Activated CD4-positive, alpha-beta T cell treated with anti-CD3 and anti-CD28 coated beads for 36 hours (primary cell): ENCODE results near the gene ATF7. TPM values are rescaled to one million over a fixed set of nuclear protein-coding genes. Genes with fewer than 3 reads are reported as not detected.
"Not testable (repeated sequence)": the region's sequence is repeated elsewhere in the genome, so short reads cannot be mapped to it uniquely, and the experiment has no call there.

Experiments used
- ATAC-seq: fragments of 200-7000 bp; cut with Tn5 transposase; one replicate; pipeline ENCODE4 v1.10.0; 2021; ENCODE audit warnings: mild to moderate bottlenecking, moderate library complexity
- CTCF ChIA-PET: fragments of 350-600 bp; sonication (Branson Sonifier 250); formaldehyde crosslinking; loops from one replicate; lab custom pipeline; 2021; ENCODE audit warnings: antibody characterized with exemption; lab: Charles Lee
- POLR2A ChIA-PET: fragments of 350-600 bp; sonication (Branson Sonifier 250); formaldehyde crosslinking; loops from one replicate; lab custom pipeline; 2021; ENCODE audit warnings: antibody characterized with exemption, inconsistent platforms; lab: Charles Lee
- DNase-seq: peaks from one replicate; pipeline ENCODE4 v3.0.0-alpha.2; 2020
- H3K27ac Mint-ChIP-seq: one replicate; pipeline ENCODE4 v1.8.0; 2021; ENCODE audit warnings: mixed read lengths
- H3K27me3 Mint-ChIP-seq: one replicate; pipeline ENCODE4 v1.8.0; 2021; ENCODE audit warnings: mixed read lengths
- H3K36me3 Mint-ChIP-seq: one replicate; pipeline ENCODE4 v1.8.0; 2021; ENCODE audit warnings: low read depth, mixed read lengths
- H3K4me1 Mint-ChIP-seq: one replicate; pipeline ENCODE4 v1.8.0; 2021; ENCODE audit warnings: mixed read lengths
- H3K4me3 Mint-ChIP-seq: one replicate; pipeline ENCODE4 v1.8.0; 2021; ENCODE audit warnings: mild to moderate bottlenecking, moderate library complexity, mixed read lengths
- H3K9me3 Mint-ChIP-seq: one replicate; pipeline ENCODE4 v1.8.0; 2021; ENCODE audit warnings: low read depth, mixed read lengths
- intact Hi-C, 2 experiments: fragments of 100-400 bp; cut with DNase I in 1 of 2; cut with micrococcal nuclease in 1 of 2; formaldehyde crosslinking; loops; one replicate each; pipeline versions ENCODE4 v1.14.2 to v1.15.1; 2022 to 2024; cut with DNase I, micrococcal nuclease
- total RNA-seq, 2 experiments: library from RNA; stranded (reverse); gene quantifications; one replicate each; pipeline ENCODE4 v1.2.3, GENCODE V29; 2021

The ATF7 gene
- total RNA-seq, 2 experiments from 2014 or later: 23.0 to 28.1 TPM

- H3K36me3 Mint-ChIP-seq: peaks cover 27% of the 10 kb centered on the region
- intact Hi-C loops, CTCF ChIA-PET, H3K4me3 Mint-ChIP-seq, ATAC-seq, POLR2A ChIA-PET, DNase-seq, H3K9me3 Mint-ChIP-seq, H3K27me3 Mint-ChIP-seq, H3K27ac Mint-ChIP-seq: not testable (repeated sequence)
- H3K4me1 Mint-ChIP-seq: peaks cover 16% of the 10 kb centered on the region
These were observed 27.2 kb downstream of the ATF7 start for GRCh38 chr12:53598971-53599370.

GRCh38 chr12:53596920-53597363 lies 29.2 kb downstream of the ATF7 start:
- ChIA-PET CTCF (interaction anchor here (0.6 to 1.1 kb wide), 2 partner anchors 17 to 78 kb away, joined by 3 read pairs; partner anchors contain the start of gene ATP5MC2), POLR2A (interaction anchor here (0.7 kb wide), 1 partner anchor 1081 kb away, joined by 7 read pairs; no protein-coding TSS in a partner anchor)
- no peaks in the 10 kb centered on the region for H3K9me3 Mint-ChIP-seq
- H3K27me3 Mint-ChIP-seq: no peaks in the 10 kb centered on the region
- intact Hi-C loops: no loop called here
- no peak for ATAC-seq
- peaks cover 10% of the 10 kb centered on the region for H3K4me1 Mint-ChIP-seq
- H3K36me3 Mint-ChIP-seq: peaks cover 21% of the 10 kb centered on the region
- H3K27ac Mint-ChIP-seq: no peak overlapping the region
- H3K4me3 Mint-ChIP-seq: no peak overlapping the region
- DNase-seq: no peak

DNA sequence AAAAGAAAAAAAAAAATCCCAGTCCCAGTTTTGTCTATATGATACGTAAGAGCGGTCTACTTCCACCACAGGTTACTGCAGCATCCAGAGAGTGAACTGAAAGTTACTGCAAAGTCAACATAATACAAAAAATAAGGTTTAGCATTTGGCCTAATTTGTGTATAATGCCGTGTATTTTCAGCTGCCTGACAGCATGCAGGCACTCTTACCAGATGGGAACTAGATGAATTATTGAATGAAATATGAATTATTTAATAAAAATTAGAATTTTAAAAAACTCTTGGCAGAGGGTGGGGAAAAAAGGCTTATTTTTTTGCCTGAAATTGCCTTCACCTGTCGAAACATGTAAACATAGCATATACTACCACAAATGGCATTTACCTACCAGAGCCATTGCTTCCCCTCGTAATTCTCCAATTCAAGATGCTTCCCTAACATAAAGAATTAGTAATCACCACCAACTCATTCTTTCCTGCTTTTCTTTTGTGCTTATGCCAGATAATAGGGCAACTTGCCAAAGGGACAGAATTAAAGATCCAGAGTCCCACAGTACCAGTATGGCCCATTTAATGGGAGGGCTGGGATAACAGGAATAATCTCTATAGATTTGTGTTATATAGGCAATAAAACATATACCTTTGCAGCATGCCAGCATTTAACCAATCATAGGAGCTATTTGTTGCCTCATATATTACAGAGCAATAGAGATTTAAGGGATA lies 31.1 kb downstream of the ATF7 start:
- CTCF ChIA-PET: interaction anchor here (1.0 to 1.6 kb wide), 2 partner anchors 52 to 151 kb away, joined by 3 to 4 read pairs; no protein-coding TSS in a partner anchor
- Mint-ChIP-seq H3K4me3 (no peak overlapping the region), H3K4me1 (peaks cover 26% of the 10 kb centered on the region), H3K27ac (no peak overlapping the region), H3K27me3 (no peaks in the 10 kb centered on the region), H3K36me3 (peaks cover 14% of the 10 kb centered on the region), H3K9me3 (no peaks in the 10 kb centered on the region)
- no peak for DNase-seq
- POLR2A ChIA-PET: no interaction called here
- no peak for ATAC-seq
- intact Hi-C loops: no loop called here

DNA sequence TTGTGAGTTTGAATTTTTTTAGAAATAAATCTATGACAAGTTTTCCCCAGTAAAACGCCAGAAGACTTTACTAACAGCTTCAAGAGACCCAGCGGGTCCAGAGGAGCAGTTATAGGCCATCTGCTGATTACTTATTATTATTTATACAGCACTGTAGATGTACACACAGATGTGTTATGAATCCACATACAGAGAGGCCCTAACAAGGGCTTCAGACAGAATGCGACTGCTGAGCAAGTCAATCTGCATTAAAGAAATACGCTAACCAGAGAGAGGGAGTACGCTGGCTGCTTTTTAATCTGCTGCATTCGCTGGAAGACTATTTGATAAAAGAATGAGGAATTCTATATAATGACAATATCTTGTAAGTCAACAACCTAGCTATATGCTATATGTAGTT lies 32.5 kb downstream of the ATF7 start:
- no peak for DNase-seq
- H3K4me3 Mint-ChIP-seq: no peak overlapping the region
- no peaks in the 10 kb centered on the region for H3K9me3 Mint-ChIP-seq
- CTCF ChIA-PET: interaction anchor here (1.1 kb wide), 2 partner anchors 10 to 42 kb away, joined by 3 read pairs; no protein-coding TSS in a partner anchor
- no peak for ATAC-seq
- peaks cover 10% of the 10 kb centered on the region for H3K36me3 Mint-ChIP-seq
- intact Hi-C loops: no loop called here
- POLR2A ChIA-PET: interaction anchor here (0.6 kb wide), 1 partner anchor 92 kb away, joined by 5 read pairs; no protein-coding TSS in a partner anchor
- H3K4me1 Mint-ChIP-seq: peaks cover 36% of the 10 kb centered on the region
- H3K27me3 Mint-ChIP-seq: no peaks in the 10 kb centered on the region
- H3K27ac Mint-ChIP-seq: no peak overlapping the region

GRCh38 chr12:53593031-53593430 lies 33.2 kb downstream of the ATF7 start:
- Mint-ChIP-seq H3K4me3 (no peak overlapping the region), H3K27ac (no peak overlapping the region), H3K9me3 (no peaks in the 10 kb centered on the region), H3K4me1 (peaks cover 43% of the 10 kb centered on the region), H3K36me3 (peaks cover 4% of the 10 kb centered on the region), H3K27me3 (no peaks in the 10 kb centered on the region)
- intact Hi-C loops: no loop called here
- ChIA-PET CTCF (interaction anchor here (1.1 to 1.5 kb wide), 2 partner anchors 9 to 11 kb away, joined by 3 to 5 read pairs; no protein-coding TSS in a partner anchor), POLR2A (interaction anchor here (0.6 kb wide), 1 partner anchor 91 kb away, joined by 5 read pairs; no protein-coding TSS in a partner anchor)
- no peak for DNase-seq
- ATAC-seq: no peak

DNA sequence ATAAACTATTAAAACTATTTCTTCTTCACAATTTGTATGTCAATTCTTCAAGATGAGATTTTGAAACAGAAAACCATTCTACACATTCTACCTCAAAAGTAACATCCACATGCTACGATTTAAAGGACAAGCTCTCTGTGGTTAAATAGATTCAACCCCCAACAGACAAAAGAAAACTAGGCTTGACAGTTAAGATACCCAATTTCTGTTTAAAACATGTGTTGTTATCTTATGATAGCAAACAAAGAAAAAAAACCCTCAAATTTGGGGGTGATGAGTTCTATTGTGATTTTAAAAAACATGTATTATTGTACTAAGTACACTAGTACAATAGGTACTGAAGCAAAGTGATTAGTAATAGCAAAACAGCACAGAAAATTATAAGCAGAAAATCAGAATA lies 33.8 kb downstream of the ATF7 start:
- H3K27me3 Mint-ChIP-seq: no peaks in the 10 kb centered on the region
- no peak overlapping the region for H3K27ac Mint-ChIP-seq
- H3K36me3 Mint-ChIP-seq: peaks cover 2% of the 10 kb centered on the region
- intact Hi-C loops: no loop called here
- H3K9me3 Mint-ChIP-seq: no peaks in the 10 kb centered on the region
- CTCF ChIA-PET: interaction anchor here (1.0 to 1.5 kb wide), 3 partner anchors 10 to 31 kb away, joined by 3 to 5 read pairs (median 5); no protein-coding TSS in a partner anchor
- H3K4me1 Mint-ChIP-seq: peaks cover 45% of the 10 kb centered on the region
- no peak overlapping the region for H3K4me3 Mint-ChIP-seq
- POLR2A ChIA-PET: interaction anchor here (0.6 kb wide), 1 partner anchor 14 kb away, joined by 3 read pairs; no protein-coding TSS in a partner anchor
- ATAC-seq: no peak
- DNase-seq: no peak

- ChIA-PET CTCF (interaction anchor here (0.6 to 1.5 kb wide), 7 partner anchors 11 to 636 kb away, joined by 3 to 5 read pairs (median 3); no protein-coding TSS in a partner anchor), POLR2A (interaction anchor here (0.6 kb wide), 1 partner anchor 13 kb away, joined by 3 read pairs; no protein-coding TSS in a partner anchor)
- H3K9me3 Mint-ChIP-seq: no peaks in the 10 kb centered on the region
- DNase-seq (no peak), ATAC-seq (no peak)
- intact Hi-C loops: no loop called here
- H3K36me3 Mint-ChIP-seq: peaks cover 2% of the 10 kb centered on the region
- H3K27me3 Mint-ChIP-seq: no peaks in the 10 kb centered on the region
- H3K27ac Mint-ChIP-seq: no peak overlapping the region
- no peak overlapping the region for H3K4me3 Mint-ChIP-seq
- H3K4me1 Mint-ChIP-seq: peaks cover 48% of the 10 kb centered on the region
These were observed 34.6 kb downstream of the ATF7 start for GRCh38 chr12:53591301-53592206.

- intact Hi-C loops: no loop called here
- H3K27me3 Mint-ChIP-seq: no peaks in the 10 kb centered on the region
- POLR2A ChIA-PET: no interaction called here
- CTCF ChIA-PET: interaction anchor here (1.3 kb wide), 1 partner anchor 12 kb away, joined by 5 read pairs; no protein-coding TSS in a partner anchor
- H3K9me3 Mint-ChIP-seq: no peaks in the 10 kb centered on the region
- peaks cover 51% of the 10 kb centered on the region for H3K4me1 Mint-ChIP-seq
- peaks cover 2% of the 10 kb centered on the region for H3K36me3 Mint-ChIP-seq
- no peak overlapping the region for H3K27ac Mint-ChIP-seq
- DNase-seq (no peak), ATAC-seq (no peak)
- H3K4me3 Mint-ChIP-seq: no peak overlapping the region
These were observed 35.5 kb downstream of the ATF7 start for GRCh38 chr12:53590652-53591051.

- Mint-ChIP-seq H3K27me3 (no peaks in the 10 kb centered on the region), H3K36me3 (peaks cover 2% of the 10 kb centered on the region), H3K27ac (no peak overlapping the region), H3K4me1 (peaks cover 51% of the 10 kb centered on the region), H3K9me3 (no peaks in the 10 kb centered on the region), H3K4me3 (no peak overlapping the region)
- ATAC-seq (no peak), DNase-seq (no peak)
- POLR2A ChIA-PET: interaction anchor here (0.6 kb wide), 1 partner anchor 1325 kb away, joined by 3 read pairs; no protein-coding TSS in a partner anchor
- intact Hi-C loops: no loop called here
- CTCF ChIA-PET: interaction anchor here (1.3 kb wide), 1 partner anchor 12 kb away, joined by 5 read pairs; no protein-coding TSS in a partner anchor
These were observed 36.3 kb downstream of the ATF7 start for GRCh38 chr12:53589915-53590314.

GRCh38 chr12:53589423-53589822 lies 36.8 kb downstream of the ATF7 start:
- peaks cover 51% of the 10 kb centered on the region for H3K4me1 Mint-ChIP-seq
- H3K27me3 Mint-ChIP-seq: no peaks in the 10 kb centered on the region
- H3K4me3 Mint-ChIP-seq: no peak overlapping the region
- CTCF ChIA-PET: interaction anchor here (1.9 kb wide), 1 partner anchor 46 kb away, joined by 5 read pairs; no protein-coding TSS in a partner anchor
- peaks cover 2% of the 10 kb centered on the region for H3K36me3 Mint-ChIP-seq
- ATAC-seq (no peak), DNase-seq (no peak)
- no peaks in the 10 kb centered on the region for H3K9me3 Mint-ChIP-seq
- intact Hi-C loops: no loop called here
- peak overlapping the region; percentile 21 for H3K27ac Mint-ChIP-seq
- POLR2A ChIA-PET: interaction anchor here (0.6 kb wide), 1 partner anchor 1325 kb away, joined by 3 read pairs; no protein-coding TSS in a partner anchor
